ENCODE measurements around the gene LMO2.

- TF ChIP-seq POLR2A (IDR thresholded peaks at IDR 0.05; ENCODE audit: low read depth, low read length): no peak
- no peak for TF ChIP-seq POLR2AphosphoS5 (IDR thresholded peaks at IDR 0.05; ENCODE audit: low read depth, low read length)
- TF ChIP-seq TAF1 (IDR thresholded peaks at IDR 0.05; ENCODE audit: low read depth, low read length): no peak
Observed at GRCh38 chr11:33940538-33940815, 48.6 kb upstream of the LMO2 start.
